ENCODE results near the gene PRKAR1A.
"Not testable (repeated sequence)": the region's sequence is repeated elsewhere in the genome, so short reads cannot be mapped to it uniquely, and the experiment has no call there.

The PRKAR1A gene

GRCh38 chr17:68576811-68577496 lies 64.7 kb downstream of the PRKAR1A start:
- TF ChIP-seq ZFX (IDR thresholded peaks at IDR 0.05; ENCODE audit: borderline replicate concordance) (no peak), CTCF (IDR thresholded peaks at IDR 0.05) (0 out of 2 replicates have a peak, but pooled peaks have one; percentile 6)
- H3K27ac ChIP-seq: no peak overlapping the region

GRCh38 chr17:68577497-68577821 lies 65.2 kb downstream of the PRKAR1A start:
- H3K27ac ChIP-seq: no peak overlapping the region
- 0 out of 2 replicates have a peak, but pooled peaks have one; percentile 1 for TF ChIP-seq CTCF (IDR thresholded peaks at IDR 0.05)
- TF ChIP-seq ZFX (IDR thresholded peaks at IDR 0.05; ENCODE audit: borderline replicate concordance): no peak

GRCh38 chr17:68578236-68578635 lies 66.0 kb downstream of the PRKAR1A start:
- no peak overlapping the region for H3K27ac ChIP-seq
- TF ChIP-seq ZFX (IDR thresholded peaks at IDR 0.05; ENCODE audit: borderline replicate concordance) (no peak), CTCF (IDR thresholded peaks at IDR 0.05) (no peak)

- no peak overlapping the region for H3K27ac ChIP-seq
- TF ChIP-seq CTCF (IDR thresholded peaks at IDR 0.05) (no peak), ZFX (IDR thresholded peaks at IDR 0.05; ENCODE audit: borderline replicate concordance) (no peak)
Observed at GRCh38 chr17:68579194-68579927, 67.1 kb downstream of the PRKAR1A start.

- TF ChIP-seq ZFX (IDR thresholded peaks at IDR 0.05; ENCODE audit: borderline replicate concordance) (no peak), CTCF (IDR thresholded peaks at IDR 0.05) (no peak)
- H3K27ac ChIP-seq: no peak overlapping the region
Observed at GRCh38 chr17:68580236-68580770, 68.1 kb downstream of the PRKAR1A start.

GRCh38 chr17:68581863-68582645 lies 69.8 kb downstream of the PRKAR1A start:
- TF ChIP-seq ZFX (IDR thresholded peaks at IDR 0.05; ENCODE audit: borderline replicate concordance): no peak
- TF ChIP-seq CTCF (IDR thresholded peaks at IDR 0.05): no peak
- H3K27ac ChIP-seq: no peak overlapping the region

GRCh38 chr17:68582867-68583266 lies 70.6 kb downstream of the PRKAR1A start:
- not testable (repeated sequence) for H3K27ac ChIP-seq

Data from 22Rv1 (cell line).